22Rv1 (cell line): ENCODE data around the gene UBE2L5.
A peak's percentile ranks its signal among the peaks of the same experiment; 100 is the strongest.

Experiments
- H3K27ac ChIP-seq: fragments of 450-650 bp; 2 replicates; pipeline ENCODE4 v1.5.1; 2017
- ZFX ChIP-seq: fragments of 450-650 bp; IDR thresholded peaks from 2 replicates; pipeline ENCODE4 v1.6.1; 2017; ENCODE audit warnings: antibody characterized with exemption, borderline replicate concordance
- TF ChIP-seq, protein P1 (sequence below): fragments of 450-650 bp; IDR thresholded peaks from 2 replicates; pipeline ENCODE4 v1.5.1; 2017; ENCODE audit warnings: mild to moderate bottlenecking

Gene UBE2L5

GRCh38 chr13:30408319-30409101 is 13.8 kb upstream of the UBE2L5 start:
- no peak overlapping the region for H3K27ac ChIP-seq
- TF ChIP-seq, protein P1, sequence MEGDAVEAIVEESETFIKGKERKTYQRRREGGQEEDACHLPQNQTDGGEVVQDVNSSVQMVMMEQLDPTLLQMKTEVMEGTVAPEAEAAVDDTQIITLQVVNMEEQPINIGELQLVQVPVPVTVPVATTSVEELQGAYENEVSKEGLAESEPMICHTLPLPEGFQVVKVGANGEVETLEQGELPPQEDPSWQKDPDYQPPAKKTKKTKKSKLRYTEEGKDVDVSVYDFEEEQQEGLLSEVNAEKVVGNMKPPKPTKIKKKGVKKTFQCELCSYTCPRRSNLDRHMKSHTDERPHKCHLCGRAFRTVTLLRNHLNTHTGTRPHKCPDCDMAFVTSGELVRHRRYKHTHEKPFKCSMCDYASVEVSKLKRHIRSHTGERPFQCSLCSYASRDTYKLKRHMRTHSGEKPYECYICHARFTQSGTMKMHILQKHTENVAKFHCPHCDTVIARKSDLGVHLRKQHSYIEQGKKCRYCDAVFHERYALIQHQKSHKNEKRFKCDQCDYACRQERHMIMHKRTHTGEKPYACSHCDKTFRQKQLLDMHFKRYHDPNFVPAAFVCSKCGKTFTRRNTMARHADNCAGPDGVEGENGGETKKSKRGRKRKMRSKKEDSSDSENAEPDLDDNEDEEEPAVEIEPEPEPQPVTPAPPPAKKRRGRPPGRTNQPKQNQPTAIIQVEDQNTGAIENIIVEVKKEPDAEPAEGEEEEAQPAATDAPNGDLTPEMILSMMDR = peak; percentile 78
- no peak for TF ChIP-seq ZFX

DNA sequence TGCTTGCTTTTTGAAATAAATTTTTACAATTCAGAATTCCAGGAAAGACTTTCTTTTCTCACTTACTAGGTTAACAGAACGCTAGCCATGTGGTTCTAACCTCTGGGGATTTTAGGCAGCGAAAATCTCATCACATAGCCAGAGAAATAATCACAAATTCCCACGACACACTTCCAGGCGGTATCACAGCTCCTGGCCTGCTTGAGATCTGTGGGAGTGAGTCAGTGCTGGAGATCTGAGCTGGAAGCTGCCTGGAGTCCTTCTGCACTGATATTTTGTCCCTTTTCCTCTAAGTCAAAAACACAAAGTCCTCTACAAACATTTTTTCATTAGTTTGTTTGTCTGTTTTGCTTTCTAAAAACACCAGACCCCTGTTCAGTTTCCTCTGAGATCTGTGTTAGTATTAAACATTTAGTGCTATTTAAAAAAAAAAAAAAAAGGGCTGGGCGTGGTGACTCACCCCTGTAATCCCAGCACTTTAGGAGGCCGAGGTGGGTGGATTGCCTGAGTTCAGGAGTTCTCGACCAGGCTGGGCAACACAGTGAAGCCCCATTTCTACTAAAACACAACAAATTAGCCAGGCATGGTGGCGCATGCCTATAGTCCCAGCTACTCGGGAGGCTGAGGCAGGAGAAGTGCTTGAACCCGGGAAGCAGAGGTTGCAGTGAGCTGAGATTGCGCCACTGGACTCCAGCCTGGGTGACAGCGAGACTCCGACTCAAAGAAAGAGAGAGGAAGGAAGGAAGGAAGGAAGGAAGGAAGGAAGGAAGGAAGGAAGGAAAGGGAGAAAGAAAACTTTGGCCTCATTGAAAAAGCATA is 12.2 kb upstream of the UBE2L5 start:
- H3K27ac ChIP-seq = no peak overlapping the region

DNA sequence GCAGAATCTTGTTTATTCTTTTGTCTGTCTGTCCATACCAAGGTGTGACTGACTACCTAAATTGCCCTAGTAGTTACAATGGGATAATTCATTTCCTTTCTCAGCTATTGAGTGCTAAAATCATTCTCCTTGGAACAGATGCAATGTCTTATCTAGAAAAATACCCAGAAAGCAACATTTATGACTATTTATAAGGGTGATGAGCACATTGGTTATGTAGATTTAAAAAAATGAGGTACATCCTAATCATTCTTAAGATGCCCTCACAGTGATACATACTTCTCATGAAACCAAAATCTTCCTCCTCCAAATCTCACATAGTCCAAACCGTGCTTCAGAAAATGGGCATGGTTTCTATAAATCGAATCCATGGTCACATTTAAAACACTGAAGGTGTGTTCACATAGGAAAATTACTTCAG is 11.6 kb upstream of the UBE2L5 start:
- TF ChIP-seq, protein P1 = no peak
- TF ChIP-seq ZFX = no peak
- no peak overlapping the region for H3K27ac ChIP-seq

More for the DNA sequence above, 12.2 kb upstream of the UBE2L5 start:
- TF ChIP-seq ZFX = no peak
- TF ChIP-seq, protein P1 = no peak

GRCh38 chr13:30412346-30412745 is 9.9 kb upstream of the UBE2L5 start:
- TF ChIP-seq, protein P1 = no peak
- TF ChIP-seq ZFX = no peak
- H3K27ac ChIP-seq = no peak overlapping the region

DNA sequence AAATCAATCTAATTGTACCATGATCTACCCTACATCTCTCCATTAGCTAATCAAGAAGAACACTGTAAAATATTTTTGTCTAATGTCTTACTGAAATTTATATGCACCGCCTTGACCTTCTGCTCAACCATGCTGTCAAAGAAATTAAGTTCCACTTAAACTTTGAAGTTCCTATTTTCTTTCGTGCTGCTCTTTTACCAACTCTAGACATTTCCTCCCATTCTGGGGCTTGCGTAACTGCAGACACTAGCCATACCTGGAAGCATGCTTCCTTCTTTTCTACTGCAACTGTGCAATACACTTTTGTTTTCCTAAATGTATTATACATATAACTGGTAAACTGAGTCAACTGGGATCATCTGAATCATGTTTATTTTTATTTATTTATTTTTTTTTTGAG is 8.5 kb upstream of the UBE2L5 start:
- no peak for TF ChIP-seq ZFX
- TF ChIP-seq, protein P1 = no peak
- no peak overlapping the region for H3K27ac ChIP-seq

DNA sequence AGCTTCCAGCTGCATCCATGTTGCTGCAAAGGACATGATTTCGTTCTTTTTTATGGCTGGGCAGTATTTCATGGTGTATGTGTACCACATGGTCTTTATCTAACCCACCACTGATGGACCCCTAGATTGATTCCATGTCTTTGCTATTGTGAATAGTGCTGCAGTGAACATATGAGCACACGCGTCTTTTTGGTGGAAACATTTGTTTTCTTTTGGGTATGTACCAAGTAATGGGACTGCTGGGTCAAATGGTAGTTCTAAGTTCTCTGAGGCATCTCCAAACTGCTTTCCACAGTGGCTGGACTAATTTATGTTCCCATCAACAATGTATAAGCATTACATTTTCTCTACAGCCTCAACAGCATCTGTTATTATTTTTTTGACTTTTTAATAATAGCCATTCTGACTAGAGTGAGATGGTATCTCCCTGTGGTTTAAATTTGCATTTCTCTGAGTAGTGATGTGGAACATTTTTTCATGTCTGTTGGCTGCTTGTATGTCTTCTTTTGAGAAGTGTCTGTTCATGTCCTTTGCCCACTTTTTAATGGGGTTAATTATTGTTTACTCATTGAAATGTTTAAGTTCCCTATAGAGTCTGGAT is 6.8 kb upstream of the UBE2L5 start:
- H3K27ac ChIP-seq = no peak overlapping the region

More for the DNA sequence above, 6.8 kb upstream of the UBE2L5 start:
- TF ChIP-seq ZFX = no peak
- TF ChIP-seq, protein P1 = no peak
